GM19193 (cell line): ENCODE results near the gene AFG1L.

Experiments used
- POLR2A ChIP-seq: IDR thresholded peaks from 4 replicates; pipeline ENCODE4 v1.6.1; 2011; ENCODE audit not compliant: insufficient read depth, insufficient read length; ENCODE audit errors: extremely low read depth

Gene AFG1L

GRCh38 chr6:108363889-108364313 is 69.0 kb downstream of the AFG1L start:
- no peak for TF ChIP-seq POLR2A

DNA sequence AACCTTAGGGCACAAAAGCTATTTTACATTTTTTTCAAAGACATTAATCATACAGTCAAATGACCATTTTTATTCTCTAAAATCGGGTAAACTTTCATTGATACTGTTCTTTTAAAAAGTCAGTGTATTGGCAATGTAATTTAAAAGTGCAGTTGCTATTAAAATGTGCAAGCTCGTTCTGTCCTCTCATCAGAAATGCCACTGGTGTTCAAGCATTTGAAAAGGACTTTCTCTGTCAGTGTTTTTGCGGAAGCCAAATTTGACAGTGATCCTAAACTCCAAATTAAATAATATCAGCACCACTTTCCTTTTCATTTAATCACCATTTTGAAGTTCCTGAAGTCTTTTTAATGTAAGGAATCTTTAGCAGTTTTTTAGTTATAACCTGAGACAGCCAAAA is 69.6 kb downstream of the AFG1L start:
- no peak for TF ChIP-seq POLR2A

DNA sequence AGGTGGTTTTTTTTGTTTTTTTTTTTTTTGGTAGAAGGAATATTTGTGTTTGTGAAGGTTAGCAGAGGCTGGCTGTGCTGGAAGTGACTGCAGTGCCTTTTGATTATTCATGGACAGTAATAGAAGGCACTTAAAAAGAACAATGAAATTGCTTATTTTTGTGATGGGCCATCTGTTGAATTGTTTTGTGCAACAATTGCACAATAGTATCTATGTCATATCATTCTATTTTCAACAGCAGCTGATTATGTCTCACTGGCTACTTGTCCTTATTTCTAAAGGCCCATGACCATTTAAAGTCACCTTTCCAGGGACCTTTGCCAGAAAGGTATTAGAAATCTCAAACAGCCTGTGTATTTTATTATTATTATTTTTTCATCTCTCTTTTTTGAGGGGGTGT is 70.6 kb downstream of the AFG1L start:
- TF ChIP-seq POLR2A = no peak

GRCh38 chr6:108366236-108366635 is 71.4 kb downstream of the AFG1L start:
- TF ChIP-seq POLR2A = no peak

GRCh38 chr6:108368431-108369030 is 73.7 kb downstream of the AFG1L start:
- no peak for TF ChIP-seq POLR2A

GRCh38 chr6:108380876-108381275 is 86.0 kb downstream of the AFG1L start:
- no peak for TF ChIP-seq POLR2A

DNA sequence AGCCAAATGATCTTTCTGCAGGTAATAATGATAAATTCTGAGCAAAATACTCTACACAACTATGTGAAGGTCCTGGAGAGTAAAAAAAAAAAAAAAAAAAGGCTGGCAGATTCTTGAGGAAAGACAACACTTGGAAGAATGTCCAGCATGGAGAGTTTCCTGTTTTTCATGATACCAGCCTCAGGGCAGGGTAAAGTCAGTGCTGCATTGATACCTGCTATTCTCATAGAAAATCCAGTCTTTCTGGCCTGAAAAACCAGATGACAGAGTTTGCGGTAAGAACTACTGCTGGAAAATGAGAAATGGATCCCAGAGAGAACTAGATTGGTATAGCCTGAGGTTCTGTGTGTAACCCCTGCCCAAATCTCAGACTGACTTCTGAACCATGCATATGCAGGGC is 89.1 kb downstream of the AFG1L start:
- no peak for TF ChIP-seq POLR2A

GRCh38 chr6:108395297-108395696 is 100.4 kb downstream of the AFG1L start:
- no peak for TF ChIP-seq POLR2A

GRCh38 chr6:108403236-108403635 is 108.4 kb downstream of the AFG1L start:
- no peak for TF ChIP-seq POLR2A

DNA sequence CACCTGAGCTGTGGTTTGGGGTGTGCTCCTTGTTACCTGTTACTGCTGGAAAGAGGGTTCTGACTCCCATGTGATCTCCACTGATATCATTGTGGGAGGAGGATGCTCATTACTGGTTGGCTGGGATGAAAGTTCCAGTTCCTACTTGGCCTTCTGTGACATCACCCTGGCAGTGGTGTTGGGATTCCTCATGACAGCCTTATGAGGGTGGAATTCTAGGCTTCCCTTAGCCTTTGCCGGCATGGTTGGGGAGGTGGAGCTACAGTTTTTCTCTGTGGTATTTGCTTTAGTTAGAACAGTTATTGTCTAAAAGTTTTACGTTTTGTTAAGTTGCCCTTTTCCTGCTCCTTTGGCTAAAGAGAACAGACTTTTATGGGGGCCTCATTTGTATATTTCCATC is 112.1 kb downstream of the AFG1L start:
- no peak for TF ChIP-seq POLR2A

GRCh38 chr6:108407904-108408827 is 113.3 kb downstream of the AFG1L start:
- TF ChIP-seq POLR2A = no peak

DNA sequence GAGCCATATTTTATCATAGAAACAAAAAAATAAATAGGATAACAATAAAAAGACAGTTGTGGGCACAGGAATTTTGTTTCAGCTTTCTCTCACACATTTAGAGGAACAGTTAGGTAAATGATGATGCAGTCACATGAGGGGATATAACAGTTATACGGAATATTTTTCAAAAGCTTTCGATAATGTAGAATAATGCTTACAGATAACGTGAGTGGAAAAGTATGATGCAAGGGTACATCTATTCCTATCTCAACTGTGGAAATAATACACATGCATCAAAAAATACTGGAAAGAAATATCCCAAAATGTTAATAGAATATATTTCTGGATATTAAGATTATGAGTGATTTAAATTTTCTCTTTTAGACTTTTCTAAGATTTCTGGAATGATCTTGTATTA is 114.0 kb downstream of the AFG1L start:
- TF ChIP-seq POLR2A = no peak

- no peak for TF ChIP-seq POLR2A
Observed at GRCh38 chr6:108417027-108417426, 122.2 kb downstream of the AFG1L start.

DNA sequence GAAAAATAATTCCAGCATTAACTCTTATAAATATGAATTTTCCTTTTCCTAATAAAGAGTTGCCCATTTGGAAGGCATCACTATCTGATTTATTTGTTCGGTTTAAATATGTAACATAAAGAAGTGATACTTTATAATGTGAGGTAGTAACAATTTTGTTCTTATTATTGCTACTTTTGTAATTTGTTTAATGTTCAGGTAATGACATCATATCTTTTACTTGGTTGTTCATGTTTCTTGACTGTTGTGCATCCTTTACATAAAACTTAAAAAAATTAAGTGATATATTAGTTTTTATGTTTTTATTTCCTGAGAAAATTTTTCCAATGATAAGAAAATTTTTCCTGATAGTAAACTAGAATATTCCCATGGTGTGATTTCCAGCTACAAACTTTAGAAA is 124.6 kb downstream of the AFG1L start:
- no peak for TF ChIP-seq POLR2A

- TF ChIP-seq POLR2A = no peak
Observed at GRCh38 chr6:108419934-108420609, 125.2 kb downstream of the AFG1L start.
